GM19397 (cell line): ENCODE results near the gene ZNF438.

ENCODE experiments used
- ATAC-seq: cut with Tn5 transposase; IDR thresholded peaks from one replicate; pipeline ENCODE4 v1.9.1; 2021; ENCODE audit warnings: mild to moderate bottlenecking, moderate library complexity; ENCODE audit not compliant: unreplicated experiment

ZNF438 gene

GRCh38 chr10:31014161-31014875 is 17.3 kb downstream of the ZNF438 start:
- ATAC-seq: no peak

GRCh38 chr10:31013331-31013730 is 18.3 kb downstream of the ZNF438 start:
- ATAC-seq: no peak

- ATAC-seq: no peak
These were observed 20.0 kb downstream of the ZNF438 start for GRCh38 chr10:31011665-31012022.

- ATAC-seq: no peak
These were observed 20.5 kb downstream of the ZNF438 start for GRCh38 chr10:31011017-31011664.

- ATAC-seq: no peak
These were observed 21.6 kb downstream of the ZNF438 start for GRCh38 chr10:31010062-31010461.

- no peak for ATAC-seq
These were observed 25.8 kb downstream of the ZNF438 start for GRCh38 chr10:31005895-31006294.

- no peak for ATAC-seq
These were observed 27.0 kb downstream of the ZNF438 start for GRCh38 chr10:31004611-31005193.

- ATAC-seq: no peak
These were observed 29.9 kb downstream of the ZNF438 start for GRCh38 chr10:31001740-31002139.

GRCh38 chr10:31000867-31001266 is 30.8 kb downstream of the ZNF438 start:
- ATAC-seq: no peak

GRCh38 chr10:31000071-31000782 is 31.4 kb downstream of the ZNF438 start:
- no peak for ATAC-seq

- ATAC-seq: no peak
These were observed 32.5 kb downstream of the ZNF438 start for GRCh38 chr10:30999070-30999712.

- no peak for ATAC-seq
These were observed 34.0 kb downstream of the ZNF438 start for GRCh38 chr10:30997536-30998235.

- no peak for ATAC-seq
These were observed 35.1 kb downstream of the ZNF438 start for GRCh38 chr10:30996481-30997005.

- no peak for ATAC-seq
These were observed 36.4 kb downstream of the ZNF438 start for GRCh38 chr10:30995081-30995770.

- no peak for ATAC-seq
These were observed 38.5 kb downstream of the ZNF438 start for GRCh38 chr10:30993155-30993554.

- no peak for ATAC-seq
These were observed 39.0 kb downstream of the ZNF438 start for GRCh38 chr10:30992681-30993080.

GRCh38 chr10:30991647-30992011 is 40.0 kb downstream of the ZNF438 start:
- no peak for ATAC-seq

GRCh38 chr10:30990971-30991646 is 40.6 kb downstream of the ZNF438 start:
- ATAC-seq: no peak

GRCh38 chr10:30990351-30990750 is 41.3 kb downstream of the ZNF438 start:
- ATAC-seq: no peak
